ENCODE results near the gene IL4. TPM values are rescaled to one million over a fixed set of nuclear protein-coding genes. Genes with fewer than 3 reads are reported as not detected.
A peak's percentile ranks its signal among the peaks of the same experiment; 100 is the strongest.
"Not testable (repeated sequence)": the region's sequence is repeated elsewhere in the genome, so short reads cannot be mapped to it uniquely, and the experiment has no call there.

IL4 gene
- total and polyA plus RNA-seq, 2 of the 13 experiments (the other 11 are each of a cell fraction or from before 2014, with no cell fraction given): not detected

DNA sequence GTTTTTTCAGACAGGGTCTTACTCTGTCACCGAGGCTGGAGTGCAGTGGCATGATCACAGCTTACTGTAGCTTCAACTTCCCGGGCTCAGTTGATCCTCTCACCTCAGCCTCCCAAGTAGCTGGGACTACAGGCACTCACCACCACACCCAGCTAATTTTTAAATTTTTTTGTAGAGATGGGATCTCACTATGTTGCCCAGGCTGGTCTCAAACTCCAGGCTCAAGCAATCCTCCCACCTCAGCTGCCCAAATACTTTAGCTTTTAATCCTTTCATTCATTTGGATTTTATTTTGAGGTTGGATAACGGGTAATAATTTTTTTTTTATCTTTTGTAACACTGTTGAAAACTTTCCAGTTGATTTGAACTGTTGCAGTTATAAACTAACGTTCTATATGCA, 40.2 kb upstream of the IL4 start:
- CTCF ChIA-PET (ENCODE audit: low intra/inter-chr PET ratio, low total read pairs); intact Hi-C loops (cut with micrococcal nuclease; ENCODE audit: unreplicated experiment); H3K27ac ChIP-seq (ENCODE audit: extremely low read length, insufficient read depth, low read length); ATAC-seq; H3K9ac ChIP-seq (ENCODE audit: insufficient read depth, low read depth, low read length); POLR2A ChIA-PET; DNase-seq (ENCODE audit: low spot score); H3K4me1 ChIP-seq (ENCODE audit: insufficient read depth, low read length); H3K4me2 ChIP-seq (ENCODE audit: low read depth, low read length); H3K79me2 ChIP-seq (ENCODE audit: insufficient read depth, low read length); H3K27me3 ChIP-seq (ENCODE audit: control insufficient read depth in 1 of 2, insufficient read depth in 2 of 2, low read length in 2 of 2); H2AFZ ChIP-seq (ENCODE audit: low read length); in situ Hi-C loops (cut with HindIII; ENCODE audit: extremely low pct_ligation_motif_present, low pct_unique_long_range_greater_than_20kb); BruUV-seq (replicated peaks); FAIRE-seq; H4K20me1 ChIP-seq (ENCODE audit: insufficient read depth, low read length); H3K9me3 ChIP-seq (ENCODE audit: low read length); H3K4me3 ChIP-seq (replicated peaks in 1 of 3; ENCODE audit: insufficient read depth in 1 of 3, low read depth in 2 of 3, low read length in 3 of 3): not testable (repeated sequence)
- peaks cover 12 to 38% of the 10 kb centered on the region in 2 experiments for H3K36me3 ChIP-seq (replicated peaks in 1 of 2; ENCODE audit: control insufficient read depth in 1 of 2, insufficient read depth in 2 of 2, low read length in 2 of 2)
- TF ChIP-seq ZNF121 (CRISPR knock-in tag; IDR thresholded peaks at IDR 0.05): peak; percentile 42; the same call in 1 of the 2 replicates
- 97% methylated on average over 4 of the region's 4 CpGs for WGBS (ENCODE audit: low lambda C conversion rate)

DNA sequence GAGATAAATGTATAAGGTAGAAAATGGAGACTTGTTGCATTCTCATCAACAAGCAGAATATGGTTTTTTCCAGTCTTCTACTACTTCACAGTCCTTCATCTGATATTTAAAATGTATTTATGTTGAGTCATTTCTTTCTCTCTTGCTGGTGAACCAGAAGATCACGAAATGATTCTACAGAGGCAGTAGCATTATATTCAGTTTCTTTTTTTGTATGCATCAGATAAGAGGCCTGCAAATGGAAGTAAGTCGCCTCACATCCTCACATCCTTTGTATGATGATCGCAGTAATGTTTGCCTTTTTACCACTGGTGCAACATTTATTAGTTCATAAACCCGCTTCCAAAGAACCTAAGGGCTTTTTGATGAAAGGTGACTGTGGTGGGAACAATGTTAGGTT, 37.9 kb upstream of the IL4 start:
- FAIRE-seq: no peak
- no TSS peak for BruUV-seq (replicated peaks)
- in situ Hi-C loops (cut with HindIII; ENCODE audit: extremely low pct_ligation_motif_present, low pct_unique_long_range_greater_than_20kb): no loop called here
- TF ChIP-seq MATR3 (CRISPR knock-in tag; IDR thresholded peaks at IDR 0.05): no peak
- TF ChIP-seq, protein P1, sequence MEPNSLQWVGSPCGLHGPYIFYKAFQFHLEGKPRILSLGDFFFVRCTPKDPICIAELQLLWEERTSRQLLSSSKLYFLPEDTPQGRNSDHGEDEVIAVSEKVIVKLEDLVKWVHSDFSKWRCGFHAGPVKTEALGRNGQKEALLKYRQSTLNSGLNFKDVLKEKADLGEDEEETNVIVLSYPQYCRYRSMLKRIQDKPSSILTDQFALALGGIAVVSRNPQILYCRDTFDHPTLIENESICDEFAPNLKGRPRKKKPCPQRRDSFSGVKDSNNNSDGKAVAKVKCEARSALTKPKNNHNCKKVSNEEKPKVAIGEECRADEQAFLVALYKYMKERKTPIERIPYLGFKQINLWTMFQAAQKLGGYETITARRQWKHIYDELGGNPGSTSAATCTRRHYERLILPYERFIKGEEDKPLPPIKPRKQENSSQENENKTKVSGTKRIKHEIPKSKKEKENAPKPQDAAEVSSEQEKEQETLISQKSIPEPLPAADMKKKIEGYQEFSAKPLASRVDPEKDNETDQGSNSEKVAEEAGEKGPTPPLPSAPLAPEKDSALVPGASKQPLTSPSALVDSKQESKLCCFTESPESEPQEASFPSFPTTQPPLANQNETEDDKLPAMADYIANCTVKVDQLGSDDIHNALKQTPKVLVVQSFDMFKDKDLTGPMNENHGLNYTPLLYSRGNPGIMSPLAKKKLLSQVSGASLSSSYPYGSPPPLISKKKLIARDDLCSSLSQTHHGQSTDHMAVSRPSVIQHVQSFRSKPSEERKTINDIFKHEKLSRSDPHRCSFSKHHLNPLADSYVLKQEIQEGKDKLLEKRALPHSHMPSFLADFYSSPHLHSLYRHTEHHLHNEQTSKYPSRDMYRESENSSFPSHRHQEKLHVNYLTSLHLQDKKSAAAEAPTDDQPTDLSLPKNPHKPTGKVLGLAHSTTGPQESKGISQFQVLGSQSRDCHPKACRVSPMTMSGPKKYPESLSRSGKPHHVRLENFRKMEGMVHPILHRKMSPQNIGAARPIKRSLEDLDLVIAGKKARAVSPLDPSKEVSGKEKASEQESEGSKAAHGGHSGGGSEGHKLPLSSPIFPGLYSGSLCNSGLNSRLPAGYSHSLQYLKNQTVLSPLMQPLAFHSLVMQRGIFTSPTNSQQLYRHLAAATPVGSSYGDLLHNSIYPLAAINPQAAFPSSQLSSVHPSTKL (CRISPR knock-in tag; IDR thresholded peaks at IDR 0.05): no peak
- no peak for TF ChIP-seq ZNF615 (CRISPR knock-in tag; IDR thresholded peaks at IDR 0.05; ENCODE audit: borderline replicate concordance)
- no peak for TF ChIP-seq ZNF282 (IDR thresholded peaks at IDR 0.05; ENCODE audit: partially characterized antibody)
- no peak for TF ChIP-seq FOSL2 (CRISPR knock-in tag; IDR thresholded peaks at IDR 0.05)
- TF ChIP-seq CHCHD3 (CRISPR knock-in tag; IDR thresholded peaks at IDR 0.05): no peak
- no peak for TF ChIP-seq RFX5 (IDR thresholded peaks at IDR 0.05; ENCODE audit: low read depth, low read length)
- no peak for TF ChIP-seq ZMAT5 (CRISPR knock-in tag; IDR thresholded peaks at IDR 0.05; ENCODE audit: borderline replicate concordance, low read depth)
- no peak for TF ChIP-seq ZNF275 (CRISPR knock-in tag; IDR thresholded peaks at IDR 0.05; ENCODE audit: borderline replicate concordance)
- no peak for TF ChIP-seq DPF2 (CRISPR knock-in tag; IDR thresholded peaks at IDR 0.05; ENCODE audit: borderline replicate concordance, low read depth)
- TF ChIP-seq, protein P2, sequence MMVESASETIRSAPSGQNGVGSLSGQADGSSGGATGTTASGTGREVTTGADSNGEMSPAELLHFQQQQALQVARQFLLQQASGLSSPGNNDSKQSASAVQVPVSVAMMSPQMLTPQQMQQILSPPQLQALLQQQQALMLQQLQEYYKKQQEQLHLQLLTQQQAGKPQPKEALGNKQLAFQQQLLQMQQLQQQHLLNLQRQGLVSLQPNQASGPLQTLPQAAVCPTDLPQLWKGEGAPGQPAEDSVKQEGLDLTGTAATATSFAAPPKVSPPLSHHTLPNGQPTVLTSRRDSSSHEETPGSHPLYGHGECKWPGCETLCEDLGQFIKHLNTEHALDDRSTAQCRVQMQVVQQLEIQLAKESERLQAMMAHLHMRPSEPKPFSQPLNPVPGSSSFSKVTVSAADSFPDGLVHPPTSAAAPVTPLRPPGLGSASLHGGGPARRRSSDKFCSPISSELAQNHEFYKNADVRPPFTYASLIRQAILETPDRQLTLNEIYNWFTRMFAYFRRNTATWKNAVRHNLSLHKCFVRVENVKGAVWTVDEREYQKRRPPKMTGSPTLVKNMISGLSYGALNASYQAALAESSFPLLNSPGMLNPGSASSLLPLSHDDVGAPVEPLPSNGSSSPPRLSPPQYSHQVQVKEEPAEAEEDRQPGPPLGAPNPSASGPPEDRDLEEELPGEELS (CRISPR knock-in tag; IDR thresholded peaks at IDR 0.05): no peak

More for the DNA sequence above, 37.9 kb upstream of the IL4 start:
- no peak overlapping the region for H3K4me2 ChIP-seq (ENCODE audit: low read depth, low read length)
- WGBS (ENCODE audit: low lambda C conversion rate): 96% methylated on average over 4 of the region's 4 CpGs
- no peak overlapping the region for H3K4me3 ChIP-seq (replicated peaks in 1 of 3; ENCODE audit: insufficient read depth in 1 of 3, low read depth in 2 of 3, low read length in 3 of 3)
- H3K9me3 ChIP-seq (ENCODE audit: low read length): no peaks in the 10 kb centered on the region
- no peak overlapping the region for H3K9ac ChIP-seq (ENCODE audit: insufficient read depth, low read depth, low read length)
- intact Hi-C loops (cut with micrococcal nuclease; ENCODE audit: unreplicated experiment): no loop called here
- no peak for DNase-seq (ENCODE audit: low spot score)
- no peak overlapping the region for H2AFZ ChIP-seq (ENCODE audit: low read length)
- H4K20me1 ChIP-seq (ENCODE audit: insufficient read depth, low read length): no peaks in the 10 kb centered on the region
- ATAC-seq: no peak
- H3K4me1 ChIP-seq (ENCODE audit: insufficient read depth, low read length): no peaks in the 10 kb centered on the region
- peaks cover 13 to 44% of the 10 kb centered on the region in 2 experiments for H3K36me3 ChIP-seq (replicated peaks in 1 of 2; ENCODE audit: control insufficient read depth in 1 of 2, insufficient read depth in 2 of 2, low read length in 2 of 2)
- ChIA-PET POLR2A (no interaction called here), CTCF (ENCODE audit: low intra/inter-chr PET ratio, low total read pairs) (no interaction called here)
- H3K27ac ChIP-seq (ENCODE audit: extremely low read length, insufficient read depth, low read length): no peak overlapping the region
- H3K27me3 ChIP-seq (ENCODE audit: control insufficient read depth in 1 of 2, insufficient read depth in 2 of 2, low read length in 2 of 2): no peaks in the 10 kb centered on the region
- no peaks in the 10 kb centered on the region for H3K79me2 ChIP-seq (ENCODE audit: insufficient read depth, low read length)

Data from HepG2 (cell line).